SK-N-SH treated with all-trans-retinoic acid at 6 μM for 48 hours (cell line): ENCODE measurements around the gene PCDH10.

Source experiments
- ARNTL ChIP-seq: fragments of 450-650 bp; formaldehyde crosslinking; IDR thresholded peaks from 2 replicates; pipeline ENCODE4 v1.5.0; 2020; ENCODE audit warnings: low read depth, mild to moderate bottlenecking, moderate library complexity, borderline replicate concordance
- BACH2 ChIP-seq: fragments of 250-450 bp; sonication (Bioruptor Pico); IDR thresholded peaks from 2 replicates; pipeline ENCODE4 v1.9.0; 2021; ENCODE audit warnings: mild to moderate bottlenecking, borderline replicate concordance
- CREB5 ChIP-seq: fragments of 250-450 bp; sonication (Bioruptor Pico); IDR thresholded peaks from 2 replicates; pipeline ENCODE4 v1.5.1; 2020; ENCODE audit warnings: low read depth, mild to moderate bottlenecking, moderate library complexity
- CSDC2 ChIP-seq: fragments of 250-450 bp; sonication (Bioruptor Pico); IDR thresholded peaks from 2 replicates; pipeline ENCODE4 v1.5.0; 2020; ENCODE audit warnings: mild to moderate bottlenecking, moderate library complexity
- PPARA ChIP-seq: fragments of 250-450 bp; sonication (Bioruptor Pico); IDR thresholded peaks from 2 replicates; pipeline ENCODE4 v1.5.0; 2020; ENCODE audit warnings: mild to moderate bottlenecking, borderline replicate concordance
- RARB ChIP-seq: fragments of 250-450 bp; sonication (Bioruptor Pico); IDR thresholded peaks from 2 replicates; pipeline ENCODE4 v1.8.0; 2021; ENCODE audit warnings: mild to moderate bottlenecking, moderate library complexity
- TCF4 ChIP-seq: fragments of 250-450 bp; sonication (Bioruptor Pico); IDR thresholded peaks from 2 replicates; pipeline ENCODE4 v1.8.0; 2021; ENCODE audit warnings: mild to moderate bottlenecking, moderate library complexity, borderline replicate concordance
- ZC3H10 ChIP-seq: fragments of 250-450 bp; sonication (Bioruptor Pico); IDR thresholded peaks from 2 replicates; pipeline ENCODE4 v1.5.1; 2021; ENCODE audit warnings: mild to moderate bottlenecking, moderate library complexity
- ZFP3 ChIP-seq: fragments of 250-450 bp; sonication (Bioruptor Pico); IDR thresholded peaks from 2 replicates; pipeline ENCODE4 v1.5.0; 2020; ENCODE audit warnings: mild to moderate bottlenecking, moderate library complexity
- ZFP30 ChIP-seq: fragments of 450-650 bp; formaldehyde crosslinking; IDR thresholded peaks from 2 replicates; pipeline ENCODE4 v1.5.0; 2022; ENCODE audit warnings: mild to moderate bottlenecking, moderate library complexity
- ZNF565 ChIP-seq: fragments of 450-650 bp; formaldehyde crosslinking; conservative IDR thresholded peaks from 2 replicates; pipeline ENCODE4 v1.5.0; 2020; ENCODE audit warnings: low read depth, mild to moderate bottlenecking, moderate library complexity
- ZNF70 ChIP-seq: fragments of 450-650 bp; formaldehyde crosslinking; IDR thresholded peaks from 2 replicates; pipeline ENCODE4 v1.5.0; 2020; ENCODE audit warnings: mild to moderate bottlenecking, moderate library complexity
- ZNF8 ChIP-seq: fragments of 450-650 bp; formaldehyde crosslinking; IDR thresholded peaks from 2 replicates; pipeline ENCODE4 v1.5.0; 2020; ENCODE audit warnings: mild to moderate bottlenecking, moderate library complexity
- TF ChIP-seq, protein P1 (sequence below): fragments of 250-450 bp; sonication (Bioruptor Pico); IDR thresholded peaks from 2 replicates; pipeline ENCODE4 v1.8.0; 2020; ENCODE audit warnings: mild to moderate bottlenecking, moderate library complexity, borderline replicate concordance

GRCh38 chr4:133233922-133234321, 84.8 kb downstream of the PCDH10 start:
- TF ChIP-seq ZFP30 (CRISPR knock-in tag) (no peak), ZNF565 (CRISPR knock-in tag) (no peak), CSDC2 (CRISPR knock-in tag) (no peak), ARNTL (no peak), ZFP3 (no peak), ZNF70 (CRISPR knock-in tag) (no peak), TCF4 (CRISPR knock-in tag) (no peak), ZC3H10 (no peak), PPARA (no peak), CREB5 (CRISPR knock-in tag) (no peak), RARB (CRISPR knock-in tag) (no peak), ZNF8 (CRISPR knock-in tag) (no peak), BACH2 (CRISPR knock-in tag) (no peak)
- TF ChIP-seq, protein P1, sequence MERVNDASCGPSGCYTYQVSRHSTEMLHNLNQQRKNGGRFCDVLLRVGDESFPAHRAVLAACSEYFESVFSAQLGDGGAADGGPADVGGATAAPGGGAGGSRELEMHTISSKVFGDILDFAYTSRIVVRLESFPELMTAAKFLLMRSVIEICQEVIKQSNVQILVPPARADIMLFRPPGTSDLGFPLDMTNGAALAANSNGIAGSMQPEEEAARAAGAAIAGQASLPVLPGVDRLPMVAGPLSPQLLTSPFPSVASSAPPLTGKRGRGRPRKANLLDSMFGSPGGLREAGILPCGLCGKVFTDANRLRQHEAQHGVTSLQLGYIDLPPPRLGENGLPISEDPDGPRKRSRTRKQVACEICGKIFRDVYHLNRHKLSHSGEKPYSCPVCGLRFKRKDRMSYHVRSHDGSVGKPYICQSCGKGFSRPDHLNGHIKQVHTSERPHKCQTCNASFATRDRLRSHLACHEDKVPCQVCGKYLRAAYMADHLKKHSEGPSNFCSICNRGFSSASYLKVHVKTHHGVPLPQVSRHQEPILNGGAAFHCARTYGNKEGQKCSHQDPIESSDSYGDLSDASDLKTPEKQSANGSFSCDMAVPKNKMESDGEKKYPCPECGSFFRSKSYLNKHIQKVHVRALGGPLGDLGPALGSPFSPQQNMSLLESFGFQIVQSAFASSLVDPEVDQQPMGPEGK (CRISPR knock-in tag): no peak
